Breast epithelium (tissue), 3 donors: ENCODE results near the gene METTL1.

Experiments
- CTCF ChIP-seq, 3 donors: fragments of 450-650 bp; IDR thresholded peaks; one replicate each; pipeline ENCODE4 v1.5.1; 2016 to 2017; ENCODE audit warnings: antibody characterized with exemption in 3 of 3, mild to moderate bottlenecking in 3 of 3, moderate library complexity in 3 of 3
- POLR2A ChIP-seq: fragments of 450-650 bp; IDR thresholded peaks from one replicate; pipeline ENCODE4 v1.6.1; 2016; ENCODE audit warnings: antibody characterized with exemption, mild to moderate bottlenecking, moderate library complexity
- POLR2AphosphoS5 ChIP-seq, 3 donors: sonication (generic); formaldehyde crosslinking; IDR thresholded peaks; one replicate each; pipeline ENCODE4 v1.6.1; 2017; ENCODE audit warnings: antibody characterized with exemption in 3 of 3

GRCh38 chr12:57817261-57817989, 45.5 kb upstream of the METTL1 start:
- TF ChIP-seq POLR2A (no peak), CTCF (IDR thresholded peaks at IDR 0.05) (no peak), POLR2AphosphoS5 (IDR thresholded peaks at IDR 0.05) (no peak)
